Measurements from ENCODE around the gene GNL1.

GNL1 gene, protein sequence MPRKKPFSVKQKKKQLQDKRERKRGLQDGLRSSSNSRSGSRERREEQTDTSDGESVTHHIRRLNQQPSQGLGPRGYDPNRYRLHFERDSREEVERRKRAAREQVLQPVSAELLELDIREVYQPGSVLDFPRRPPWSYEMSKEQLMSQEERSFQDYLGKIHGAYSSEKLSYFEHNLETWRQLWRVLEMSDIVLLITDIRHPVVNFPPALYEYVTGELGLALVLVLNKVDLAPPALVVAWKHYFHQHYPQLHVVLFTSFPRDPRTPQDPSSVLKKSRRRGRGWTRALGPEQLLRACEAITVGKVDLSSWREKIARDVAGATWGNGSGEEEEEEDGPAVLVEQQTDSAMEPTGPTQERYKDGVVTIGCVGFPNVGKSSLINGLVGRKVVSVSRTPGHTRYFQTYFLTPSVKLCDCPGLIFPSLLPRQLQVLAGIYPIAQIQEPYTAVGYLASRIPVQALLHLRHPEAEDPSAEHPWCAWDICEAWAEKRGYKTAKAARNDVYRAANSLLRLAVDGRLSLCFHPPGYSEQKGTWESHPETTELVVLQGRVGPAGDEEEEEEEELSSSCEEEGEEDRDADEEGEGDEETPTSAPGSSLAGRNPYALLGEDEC

DNA sequence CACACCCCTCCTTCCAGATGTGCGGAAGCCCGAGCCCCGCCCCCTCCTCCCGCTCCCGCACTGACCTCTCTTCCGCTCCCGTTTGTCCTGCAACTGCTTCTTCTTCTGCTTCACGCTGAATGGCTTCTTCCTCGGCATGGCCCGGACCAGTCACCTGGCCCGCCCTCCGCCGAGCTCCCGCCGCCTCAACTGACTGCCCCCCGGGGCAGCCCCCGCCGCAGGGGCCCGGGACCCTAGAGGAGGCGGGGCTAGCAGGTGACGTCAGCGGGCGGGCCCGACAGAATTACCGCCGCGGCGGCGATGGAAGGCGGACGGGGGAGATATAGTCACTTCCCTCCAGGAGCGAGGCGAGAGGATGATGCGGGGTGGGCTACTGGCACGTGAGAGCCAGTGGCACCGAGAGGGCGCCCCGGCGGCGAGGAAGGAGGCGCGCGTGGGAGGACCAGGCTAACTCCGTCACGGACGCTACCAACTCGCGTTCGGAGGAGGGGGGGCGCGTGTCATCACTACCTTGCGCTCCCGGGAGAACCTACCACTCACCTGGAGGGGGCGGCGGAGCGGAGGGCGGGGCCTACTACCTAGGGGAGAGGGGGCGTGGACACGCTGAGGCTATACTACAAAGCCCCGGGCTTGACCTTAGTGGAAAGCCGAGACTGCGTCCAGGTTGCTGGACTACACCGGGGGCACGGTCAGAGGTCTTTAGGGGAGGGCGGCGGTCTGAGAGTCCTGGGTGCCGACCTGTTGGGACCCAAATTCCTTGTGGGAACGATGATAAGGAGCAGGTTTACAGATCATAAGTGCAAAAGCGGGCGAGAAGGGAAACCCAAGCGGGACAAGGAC lies at the start of gene GNL1:
Gene GNL1 (minus strand): TSS at position 424 of the 840 bp plus-strand sequence. CDS start 286 bp downstream, at position 138.
- DNase-seq (ENCODE audit: low read depth): peak; percentile 100

DNA sequence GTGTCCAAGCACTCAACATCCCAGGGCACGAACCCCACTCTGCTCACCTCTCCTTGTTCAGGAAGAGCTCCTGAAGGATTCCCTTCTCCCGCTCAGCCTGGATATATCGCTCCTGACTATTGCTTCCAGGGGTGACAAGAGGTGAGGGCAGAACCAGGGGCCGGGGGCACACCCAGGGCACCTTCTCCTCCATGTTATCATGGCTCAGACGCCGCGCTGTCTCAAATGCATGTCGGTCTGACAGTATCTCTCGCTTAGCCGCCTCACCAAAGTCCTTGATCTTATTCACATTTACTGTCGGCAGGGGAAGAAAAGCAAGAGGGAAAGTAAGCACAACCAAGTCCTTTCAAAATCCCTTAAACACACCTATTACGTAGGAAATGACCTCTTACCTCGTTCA lies 47.7 kb upstream of the GNL1 start:
- DNase-seq (ENCODE audit: low read depth): no peak

DNA sequence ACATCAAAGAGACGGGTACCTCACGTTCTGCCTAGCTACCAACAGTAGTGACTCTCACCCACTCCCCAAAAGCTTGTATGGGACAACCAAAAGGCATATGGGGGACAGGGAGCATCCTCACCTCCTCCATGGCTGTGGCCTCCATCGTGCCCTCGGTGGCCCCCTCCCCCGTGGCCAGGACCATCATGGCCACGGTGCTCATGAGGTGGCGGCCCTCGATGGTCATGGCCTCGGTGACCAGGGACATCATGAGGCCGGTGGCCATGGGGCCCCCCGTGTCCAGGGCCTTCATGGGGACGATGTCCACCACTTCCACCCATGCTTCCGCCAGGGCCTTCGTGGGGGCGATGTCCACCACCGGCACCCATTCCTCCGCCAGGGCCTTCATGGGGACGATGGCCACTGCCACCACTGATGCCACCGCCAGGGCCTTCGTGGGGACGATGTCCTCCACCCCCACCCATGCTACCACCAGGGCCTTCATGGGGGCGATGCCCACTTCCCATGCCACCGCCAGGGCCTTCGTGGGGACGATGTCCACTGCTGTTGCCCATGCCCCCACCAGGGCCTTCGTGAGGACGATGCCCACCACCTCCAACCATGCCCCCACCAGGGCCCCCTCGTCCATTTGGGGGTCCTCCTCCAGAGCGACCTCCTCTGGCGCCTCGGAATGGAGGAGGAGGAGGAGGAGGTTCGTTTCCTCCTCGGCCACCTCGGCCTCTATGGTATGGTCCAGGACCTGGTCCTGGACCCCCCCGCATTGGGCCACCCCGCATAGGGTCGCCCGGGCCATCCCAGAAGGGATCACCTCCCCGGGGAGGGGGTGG lies 45.7 kb upstream of the GNL1 start:
- no peak for DNase-seq (ENCODE audit: low read depth)

DNA sequence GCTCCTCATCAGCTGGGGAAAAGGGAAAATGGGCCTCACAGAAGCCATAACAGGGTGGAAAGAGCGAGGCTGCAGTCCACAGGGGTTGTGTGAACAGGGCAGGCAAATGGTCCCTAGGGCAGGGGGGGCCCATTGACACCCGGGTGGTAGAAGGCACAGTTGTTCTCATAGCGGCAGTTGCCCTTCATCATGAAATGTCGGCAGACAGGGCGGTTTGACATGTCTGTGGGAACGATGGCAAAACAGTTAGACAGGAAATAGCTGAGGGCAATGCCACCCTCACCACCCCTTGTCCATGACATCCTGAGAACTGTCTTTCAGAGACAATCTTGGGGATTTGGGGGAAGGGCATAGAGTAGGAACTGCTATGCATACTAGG lies 45.1 kb upstream of the GNL1 start:
- no peak for DNase-seq (ENCODE audit: low read depth)

DNA sequence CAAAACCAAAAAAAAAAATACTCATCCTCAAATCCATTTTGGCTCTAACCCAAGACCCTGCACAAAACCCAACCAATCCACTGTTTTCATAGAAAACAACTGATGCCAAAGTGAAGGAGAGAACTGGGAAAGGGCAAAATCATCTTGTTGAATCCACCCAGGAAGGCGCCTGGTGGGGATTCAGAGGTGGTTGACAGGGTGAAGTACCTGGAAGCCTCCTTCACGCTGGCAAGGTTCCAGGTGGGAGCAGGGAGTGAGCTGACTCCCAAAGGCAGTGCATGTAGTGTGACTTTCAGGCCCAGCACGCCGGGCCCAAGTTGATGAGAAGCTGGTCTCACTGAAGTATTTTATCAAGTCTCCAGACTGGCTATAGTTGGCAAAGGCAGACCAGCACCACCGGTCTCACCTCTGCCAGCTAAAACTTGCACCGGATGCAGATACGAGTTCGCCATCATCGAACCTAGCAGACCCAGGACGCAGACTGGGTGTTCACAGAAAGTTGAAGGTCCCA lies 44.2 kb upstream of the GNL1 start:
- no peak for DNase-seq (ENCODE audit: low read depth)

DNA sequence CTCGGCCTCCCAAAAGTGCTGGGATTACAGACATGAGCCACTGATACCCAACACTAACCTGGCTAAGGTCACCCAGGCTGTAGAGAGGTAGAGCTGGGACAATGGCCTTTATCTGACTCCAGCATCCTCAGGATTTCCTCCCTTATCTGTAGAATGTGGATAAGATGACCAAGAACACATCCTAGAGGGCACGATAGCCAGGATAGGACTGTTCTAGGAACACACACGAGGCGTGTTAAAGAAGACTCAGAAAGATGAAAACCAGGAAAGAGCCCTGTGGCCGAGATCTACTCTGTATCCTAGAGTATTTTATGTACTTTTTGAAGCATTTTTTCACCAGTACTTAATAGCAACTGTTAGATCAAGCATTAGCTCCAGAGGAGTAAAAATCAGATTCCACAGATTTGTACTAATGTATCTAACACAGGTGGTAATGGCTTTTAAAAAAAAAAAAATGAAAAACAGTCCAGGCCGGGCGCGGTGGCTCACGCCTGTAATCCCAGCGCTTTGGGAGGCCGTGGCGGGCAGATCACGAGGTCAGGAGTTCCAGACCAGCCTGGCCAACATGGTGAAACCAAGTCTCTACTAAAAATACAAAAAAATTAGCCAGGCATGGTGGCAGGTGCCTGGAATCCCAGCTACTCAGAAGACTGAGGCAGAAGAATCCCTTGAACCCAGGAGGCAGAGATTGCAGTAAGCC lies 43.5 kb upstream of the GNL1 start:
- no peak for DNase-seq (ENCODE audit: low read depth)

DNA sequence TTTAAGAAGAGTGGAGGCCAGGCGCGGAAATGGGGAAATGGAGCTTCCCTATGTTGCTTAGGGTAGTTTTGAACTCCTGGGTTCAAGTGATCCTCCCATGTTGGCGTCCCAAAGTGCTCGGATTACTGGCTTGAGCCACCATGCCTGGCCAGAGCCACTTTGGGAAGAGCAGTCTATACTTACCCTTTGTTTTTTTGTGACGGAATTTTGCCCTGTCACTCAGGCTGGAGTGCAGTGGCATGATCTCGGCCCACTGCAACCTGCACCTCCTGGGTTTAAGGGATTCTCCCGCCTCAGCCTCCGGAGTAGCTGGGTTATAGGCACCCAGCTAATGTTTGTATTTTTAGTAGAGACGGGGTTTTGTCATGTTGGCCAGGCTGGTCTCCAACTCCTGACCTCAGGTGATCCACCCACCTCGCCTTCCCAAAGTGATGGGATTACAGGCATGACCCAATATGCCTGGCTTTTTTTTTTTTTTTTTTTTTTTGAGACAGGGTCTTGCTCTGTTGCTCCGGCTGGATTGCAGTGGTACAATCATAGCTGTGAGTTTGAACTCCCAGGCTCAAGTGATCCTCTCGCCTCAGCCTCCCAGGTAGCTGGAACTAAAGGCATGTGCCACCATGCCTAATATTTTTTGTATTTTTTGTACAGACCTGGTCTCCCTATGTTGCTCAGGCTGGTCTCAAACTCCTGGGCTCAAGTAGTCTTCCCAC lies 42.8 kb upstream of the GNL1 start:
- DNase-seq (ENCODE audit: low read depth): no peak

DNA sequence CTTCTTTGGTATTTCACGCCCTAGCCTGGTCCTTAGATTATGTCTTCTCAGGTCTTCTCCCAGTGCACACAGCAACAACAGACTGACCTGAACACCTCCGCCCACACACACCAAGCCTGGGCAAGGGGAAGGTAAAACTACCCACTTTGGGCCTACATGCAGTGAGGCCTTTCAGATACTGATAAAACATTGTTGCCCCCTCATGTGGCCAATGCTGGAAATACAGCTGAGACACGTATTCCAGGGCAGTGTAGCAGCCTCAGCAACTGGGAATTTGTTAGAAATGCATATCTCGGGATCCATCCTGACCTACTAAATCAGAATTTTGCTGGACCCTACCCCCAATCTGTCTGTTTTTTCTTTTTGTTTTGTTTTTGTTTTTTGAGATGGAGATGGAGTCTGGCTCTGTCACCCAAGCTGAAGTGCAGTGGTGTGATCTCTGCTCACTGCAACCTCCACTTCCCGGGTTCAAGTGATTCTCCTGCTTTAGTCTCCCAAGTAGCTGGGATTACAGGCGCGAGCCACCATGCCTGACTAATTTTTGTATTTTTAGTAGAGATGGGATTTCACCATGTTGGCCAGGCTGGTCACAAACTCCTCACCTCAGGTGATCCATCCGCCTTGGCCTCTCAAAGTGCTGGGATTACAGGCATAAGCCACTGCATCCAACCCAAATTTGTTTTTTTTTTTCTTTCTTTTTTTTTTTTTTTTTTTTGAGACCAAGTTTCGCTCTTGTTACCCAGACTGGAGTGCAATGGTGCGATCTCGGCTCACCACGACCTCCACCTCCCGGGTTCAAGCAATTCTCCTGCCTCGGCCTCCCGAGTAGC lies 41.2 kb upstream of the GNL1 start:
- peak; percentile 75 for DNase-seq (ENCODE audit: low read depth)

DNA sequence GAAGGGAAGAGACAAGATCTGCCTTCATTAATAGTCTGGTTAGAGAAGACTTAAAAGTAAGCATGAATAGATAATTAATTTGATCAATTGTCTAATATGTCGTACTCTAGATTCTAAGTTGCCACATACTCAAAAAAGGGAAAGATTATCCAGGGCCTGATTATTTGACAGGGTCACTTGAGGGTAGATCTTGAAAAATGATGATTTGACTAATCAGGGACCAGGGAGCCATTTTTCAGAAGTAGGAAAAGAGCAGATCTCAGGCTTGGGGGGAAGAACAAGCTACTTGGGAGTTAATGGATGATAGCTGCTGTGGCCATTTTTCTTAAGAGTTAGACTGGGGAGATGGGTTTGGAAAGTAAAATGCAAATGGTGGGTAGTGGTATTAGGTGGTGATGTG lies 36.0 kb upstream of the GNL1 start:
- no peak for DNase-seq (ENCODE audit: low read depth)

DNA sequence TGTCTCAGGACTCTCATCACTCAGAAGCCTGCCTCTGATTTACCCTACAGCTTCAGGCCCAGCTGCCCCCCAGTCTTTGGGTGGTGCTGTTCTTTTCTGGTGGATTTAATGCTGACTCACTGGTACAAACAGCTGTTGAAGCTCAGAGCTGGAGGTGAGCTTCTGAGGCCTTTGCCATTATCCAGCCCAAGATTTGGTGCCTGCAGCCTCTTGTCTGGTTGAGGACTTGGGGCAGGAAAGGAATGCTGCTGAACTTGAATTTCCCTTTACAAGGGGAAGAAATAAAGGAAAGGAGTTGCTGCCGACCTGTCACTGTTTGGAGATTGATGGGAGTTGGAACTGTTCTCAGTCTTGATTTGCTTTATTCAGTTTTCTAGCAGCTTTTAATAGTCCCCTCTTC lies 34.7 kb upstream of the GNL1 start:
- no peak for DNase-seq (ENCODE audit: low read depth)

DNA sequence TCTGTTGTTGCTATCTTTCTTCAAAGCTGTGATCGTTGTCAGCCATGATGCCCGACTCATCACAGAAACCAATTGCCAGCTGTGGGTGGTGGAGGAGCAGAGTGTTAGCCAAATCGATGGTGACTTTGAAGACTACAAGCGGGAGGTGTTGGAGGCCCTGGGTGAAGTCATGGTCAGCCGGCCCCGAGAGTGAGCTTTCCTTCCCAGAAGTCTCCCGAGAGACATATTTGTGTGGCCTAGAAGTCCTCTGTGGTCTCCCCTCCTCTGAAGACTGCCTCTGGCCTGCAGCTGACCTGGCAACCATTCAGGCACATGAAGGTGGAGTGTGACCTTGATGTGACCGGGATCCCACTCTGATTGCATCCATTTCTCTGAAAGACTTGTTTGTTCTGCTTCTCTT lies 34.2 kb upstream of the GNL1 start:
- no peak for DNase-seq (ENCODE audit: low read depth)

DNA sequence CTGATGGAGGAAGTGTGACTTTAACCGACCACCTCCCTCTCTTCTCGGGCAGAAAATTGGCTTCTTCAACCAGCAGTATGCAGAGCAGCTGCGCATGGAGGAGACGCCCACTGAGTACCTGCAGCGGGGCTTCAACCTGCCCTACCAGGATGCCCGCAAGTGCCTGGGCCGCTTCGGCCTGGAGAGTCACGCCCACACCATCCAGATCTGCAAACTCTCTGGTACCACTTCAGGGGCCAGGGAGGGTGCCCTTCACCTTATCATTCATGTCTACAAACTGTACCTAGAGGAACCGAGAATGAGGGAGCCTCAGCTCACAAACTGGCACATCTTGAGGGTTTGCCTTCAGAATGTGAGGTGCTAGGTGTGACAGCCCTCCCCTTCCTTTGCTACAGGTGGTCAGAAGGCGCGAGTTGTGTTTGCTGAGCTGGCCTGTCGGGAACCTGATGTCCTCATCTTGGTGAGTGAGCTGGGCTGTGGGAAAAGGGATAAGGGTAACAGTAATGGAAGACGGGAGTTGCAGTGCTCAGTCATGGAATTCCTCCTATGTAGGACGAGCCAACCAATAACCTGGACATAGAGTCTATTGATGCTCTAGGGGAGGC lies 33.6 kb upstream of the GNL1 start:
- no peak for DNase-seq (ENCODE audit: low read depth)

DNA sequence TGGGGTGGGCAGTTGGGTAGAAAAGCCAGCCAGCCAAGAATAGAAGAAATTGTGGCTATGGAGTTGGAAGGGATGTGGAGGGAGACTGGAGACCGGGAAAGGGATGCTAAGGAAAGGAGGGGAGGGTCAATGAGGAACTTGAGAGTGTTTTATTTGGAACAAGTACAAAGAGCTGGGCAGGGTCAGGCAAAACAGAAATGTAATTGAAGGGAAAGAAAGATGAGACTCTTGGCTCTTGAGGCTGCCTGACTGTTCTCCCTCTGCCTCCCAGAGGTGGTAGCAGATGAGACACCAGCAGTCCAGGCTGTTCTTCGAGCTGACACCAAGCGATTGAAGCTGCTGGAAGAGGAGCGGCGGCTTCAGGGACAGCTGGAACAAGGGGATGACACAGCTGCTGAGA lies 27.6 kb upstream of the GNL1 start:
- DNase-seq (ENCODE audit: low read depth): no peak

DNA sequence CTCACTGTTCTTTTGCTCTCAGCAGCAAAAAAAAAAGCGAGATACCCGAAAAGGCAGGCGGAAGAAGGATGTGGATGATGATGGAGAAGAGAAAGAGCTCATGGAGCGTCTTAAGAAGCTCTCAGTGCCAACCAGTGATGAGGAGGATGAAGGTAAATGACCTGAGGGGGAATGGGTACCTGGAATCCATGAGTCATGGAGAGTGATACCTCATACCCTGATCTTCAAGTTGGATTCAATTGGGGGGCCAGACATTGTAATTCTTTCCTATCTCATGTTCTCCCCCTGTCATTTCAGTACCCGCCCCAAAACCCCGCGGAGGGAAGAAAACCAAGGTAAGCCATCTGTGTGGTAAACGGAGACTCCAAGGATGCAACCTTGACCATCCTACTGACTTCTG lies 21.8 kb upstream of the GNL1 start:
- no peak for DNase-seq (ENCODE audit: low read depth)

DNA sequence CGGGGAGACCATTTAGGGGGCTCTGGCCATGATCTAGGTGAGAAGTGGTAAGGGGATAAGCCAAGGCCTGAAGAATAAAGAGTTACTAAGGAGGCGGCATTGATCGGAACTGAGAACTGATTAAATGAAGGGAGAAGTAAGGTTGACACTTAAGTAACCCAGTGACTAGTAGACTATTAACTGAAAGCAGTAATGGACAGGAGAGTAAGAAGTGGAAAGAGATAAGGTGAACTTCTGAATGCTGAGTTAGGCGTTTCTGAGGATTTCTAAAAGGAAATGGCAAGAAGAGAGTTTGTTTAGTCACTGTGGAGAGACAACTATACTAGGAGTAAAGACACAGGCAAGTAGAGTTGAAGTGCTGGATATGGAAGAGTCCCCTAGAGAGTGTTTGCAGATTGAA lies 16.8 kb upstream of the GNL1 start:
- no peak for DNase-seq (ENCODE audit: low read depth)

DNA sequence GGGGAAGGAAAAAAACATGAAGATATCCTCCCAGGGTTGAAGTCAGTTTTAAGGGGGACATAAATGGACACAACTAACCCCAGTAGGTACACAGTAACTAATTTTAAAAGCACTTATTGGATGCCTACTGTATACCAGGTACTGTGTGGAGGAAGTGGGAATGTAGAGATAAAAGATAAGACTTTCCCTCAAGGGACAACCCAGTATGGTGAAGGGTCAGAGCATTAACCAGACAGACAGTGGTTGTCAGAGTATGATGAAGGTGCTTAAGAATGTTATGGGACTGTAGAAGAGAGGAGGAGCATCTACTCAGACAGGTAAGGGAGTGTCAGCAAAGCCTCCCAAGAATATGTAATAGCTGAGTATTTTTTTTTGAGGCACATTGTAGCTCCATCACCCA lies 15.9 kb upstream of the GNL1 start:
- DNase-seq (ENCODE audit: low read depth): no peak

DNA sequence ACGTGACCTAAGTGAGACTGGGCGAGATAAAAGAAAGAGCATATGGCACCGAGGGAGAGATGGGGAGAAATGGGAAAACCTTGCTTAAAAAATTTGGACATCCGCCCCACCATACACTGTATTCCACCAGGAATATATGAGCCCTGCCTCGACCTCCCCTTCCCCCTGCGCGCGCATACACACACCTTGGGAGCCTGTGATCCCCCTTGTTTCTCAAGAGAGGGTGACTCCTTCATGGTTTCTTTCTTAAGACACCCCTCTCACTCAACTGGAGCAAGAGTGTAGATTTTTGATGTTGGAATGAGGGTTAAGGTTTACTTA lies 15.4 kb upstream of the GNL1 start:
- no peak for DNase-seq (ENCODE audit: low read depth)

DNA sequence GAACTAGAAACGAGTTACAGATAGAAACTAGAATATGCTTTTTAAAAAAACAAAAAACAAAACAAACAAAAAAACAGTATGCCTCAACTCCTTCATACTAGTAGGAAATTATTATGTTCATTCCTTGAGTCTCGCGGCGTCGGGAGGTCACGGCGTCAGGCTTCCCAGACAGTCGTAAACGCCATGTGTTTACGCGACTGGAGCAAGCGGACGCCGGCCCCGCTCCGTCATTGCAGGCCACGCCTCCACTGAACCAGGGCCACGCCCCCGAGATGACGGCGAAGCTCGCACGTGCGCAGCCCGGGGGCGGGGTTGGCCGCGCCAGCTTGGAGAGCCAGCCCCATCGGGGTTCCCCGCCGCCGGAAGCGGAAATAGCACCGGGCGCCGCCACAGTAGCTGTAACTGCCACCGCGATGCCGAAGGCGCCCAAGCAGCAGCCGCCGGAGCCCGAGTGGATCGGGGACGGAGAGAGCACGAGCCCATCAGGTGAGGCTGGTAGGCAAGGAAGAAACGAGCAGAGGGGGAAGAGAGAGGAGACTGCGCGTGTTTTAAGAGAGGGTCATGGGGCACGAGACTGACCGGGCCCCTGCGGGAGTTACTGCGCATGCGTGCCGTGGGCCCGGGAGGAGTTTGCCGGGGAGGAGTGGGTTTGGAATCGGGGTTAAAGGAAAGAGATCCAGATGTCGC lies 14.9 kb upstream of the GNL1 start, which contains the start of gene ABCF1:
Gene ABCF1 (plus strand): TSS at position 368 of the 687 bp plus-strand sequence. CDS start 46 bp downstream, at position 414.
- DNase-seq (ENCODE audit: low read depth): peak; percentile 99

DNA sequence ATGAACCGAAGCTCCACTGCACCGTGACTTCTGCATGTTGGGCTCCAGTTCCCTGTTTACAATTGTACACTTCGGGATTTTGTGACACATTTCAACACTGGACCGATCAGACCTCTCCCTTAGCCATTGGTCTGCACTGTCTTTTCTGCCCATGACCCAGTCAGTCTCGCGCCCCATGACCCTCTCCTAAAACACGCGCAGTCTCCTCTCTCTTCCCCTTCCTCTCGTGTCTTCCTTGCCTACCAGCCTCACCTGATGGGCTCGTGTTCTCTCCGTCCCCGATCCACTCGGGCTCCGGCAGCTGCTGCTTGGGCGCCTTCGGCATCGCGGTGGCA lies 14.4 kb upstream of the GNL1 start:
- no peak for DNase-seq (ENCODE audit: low read depth)
